K562 (cell line): ENCODE data around the gene TMPO. TPM values are rescaled to one million over a fixed set of nuclear protein-coding genes. Genes with fewer than 3 reads are reported as not detected.
A peak's percentile ranks its signal among the peaks of the same experiment; 100 is the strongest.

Experiments
- ADNP ChIP-seq: fragments of 200-800 bp; sonication (Bioruptor generic); IDR thresholded peaks from 2 replicates; pipeline ENCODE4 v1.6.1; 2016; ENCODE audit warnings: missing genetic modification characterization, missing compliant biosample characterization
- E4F1 ChIP-seq: fragments of 250-450 bp; sonication (Bioruptor Pico); IDR thresholded peaks from 2 replicates; pipeline ENCODE4 v1.5.0; 2021; ENCODE audit warnings: mild to moderate bottlenecking, borderline replicate concordance
- EP300 ChIP-seq: IDR thresholded peaks from 2 replicates; pipeline ENCODE4 v1.6.1; 2012; ENCODE audit warnings: low read length, improper control_type of control experiment
- ERF ChIP-seq: fragments of 450-650 bp; formaldehyde crosslinking; IDR thresholded peaks from 2 replicates; pipeline ENCODE4 v1.4.0; 2020; ENCODE audit warnings: mild to moderate bottlenecking, mixed read lengths
- ETS2 ChIP-seq: IDR thresholded peaks from 2 replicates; pipeline ENCODE4 v1.6.1; 2016; ENCODE audit warnings: borderline replicate concordance, missing genetic modification characterization, mild to moderate bottlenecking, moderate library complexity, missing compliant biosample characterization; ENCODE audit not compliant: poor library complexity, severe bottlenecking
- HBP1 ChIP-seq: fragments of 450-650 bp; formaldehyde crosslinking; IDR thresholded peaks from 2 replicates; pipeline ENCODE4 v1.4.0; 2022; ENCODE audit warnings: missing genetic modification characterization
- HMG20A ChIP-seq: fragments of 450-650 bp; formaldehyde crosslinking; conservative IDR thresholded peaks from 2 replicates; pipeline ENCODE4 v1.4.0; 2020; ENCODE audit warnings: mild to moderate bottlenecking, mixed read lengths
- HNRNPH1 ChIP-seq: fragments of 200-400 bp; formaldehyde crosslinking; optimal IDR thresholded peaks from 2 replicates; pipeline ENCODE3; 2017; ENCODE audit warnings: low read depth, mild to moderate bottlenecking, low read length, moderate library complexity
- NFYB ChIP-seq: IDR thresholded peaks from 2 replicates; pipeline ENCODE4 v1.6.1; 2011; ENCODE audit warnings: mild to moderate bottlenecking, moderate library complexity; ENCODE audit not compliant: insufficient read length; ENCODE audit errors: extremely low read depth
- NR1H2 ChIP-seq: sonication (generic); formaldehyde crosslinking; IDR thresholded peaks from 2 replicates; pipeline ENCODE4 v1.4.0; 2020; ENCODE audit warnings: mild to moderate bottlenecking, missing genetic modification reagents
- RHOXF2B ChIP-seq: fragments of 250-450 bp; sonication (Bioruptor Pico); conservative IDR thresholded peaks from 2 replicates; pipeline ENCODE4 v1.5.1; 2021
- RNF2 ChIP-seq: sonication (generic); IDR thresholded peaks from 2 replicates; pipeline ENCODE4 v1.6.1; 2016
- SIN3A ChIP-seq, 2 experiments: fragments of 150-350 bp in 1 of 2; IDR thresholded peaks; 2 replicates each; pipeline ENCODE4 v1.6.1; 2011 to 2016; ENCODE audit warnings: borderline replicate concordance in 2 of 2, low read depth in 2 of 2, low read length in 2 of 2, mild to moderate bottlenecking in 2 of 2, moderate library complexity in 2 of 2; ENCODE audit not compliant: control insufficient read depth in 1 of 2
- TAL1 ChIP-seq: fragments of 450-650 bp; IDR thresholded peaks from 2 replicates; pipeline ENCODE4 v1.6.1; 2016; ENCODE audit warnings: mild to moderate bottlenecking
- TBP ChIP-seq: optimal IDR thresholded peaks from 2 replicates; pipeline ENCODE3; 2011; ENCODE audit warnings: low read depth, low read length, improper control_type of control experiment
- XRCC3 ChIP-seq: fragments of 450-650 bp; IDR thresholded peaks from 2 replicates; pipeline ENCODE4 v1.6.1; 2017; ENCODE audit warnings: mild to moderate bottlenecking, moderate library complexity
- ZNF197 ChIP-seq: fragments of 200-800 bp; sonication (Bioruptor generic); IDR thresholded peaks from 2 replicates; pipeline ENCODE4 v1.6.1; 2016; ENCODE audit warnings: low read depth, missing genetic modification characterization, missing compliant biosample characterization
- ZNF232 ChIP-seq: sonication (generic); formaldehyde crosslinking; IDR thresholded peaks from 2 replicates; pipeline ENCODE4 v1.8.0; 2022; ENCODE audit warnings: mild to moderate bottlenecking, missing genetic modification reagents
- ZNF586 ChIP-seq: fragments of 450-650 bp; formaldehyde crosslinking; conservative IDR thresholded peaks from 2 replicates; pipeline ENCODE4 v1.4.0; 2020; ENCODE audit warnings: mild to moderate bottlenecking, moderate library complexity
- ZNF644 ChIP-seq: fragments of 200-800 bp; sonication (Bioruptor generic); IDR thresholded peaks from 2 replicates; pipeline ENCODE4 v1.6.1; 2016; ENCODE audit warnings: low read depth, missing genetic modification characterization, missing compliant biosample characterization
- polyA plus RNA-seq, 8 experiments: library from polyadenylated mRNA; depleted of rRNA in 4 of 8; stranded (reverse) in 5 of 8; unstranded in 3 of 8; fragments of >200 nt; fragmentation: Nextera tagmentation in 2 of 8; fragmentation: Illumina TruSeq in 1 of 8; extraction: Ambion mirVana in 2 of 8; extraction: Trizol in 1 of 8; gene quantifications; 2 replicates each; pipeline versions ENCODE4 v1.2.1 to v1.2.3, GENCODE V29; 2011 to 2014; ENCODE audit warnings: inconsistent platforms in 1 of 8, missing spikeins in 1 of 8
- total RNA-seq, 7 experiments: library from RNA; depleted of rRNA in 6 of 7; stranded (reverse); fragments of >200 nt in 6 of 7; fragmentation: Illumina TruSeq in 2 of 7; extraction: Trizol in 2 of 7; gene quantifications; 2 replicates each; pipeline versions ENCODE4 v1.2.1 to v1.2.3, GENCODE V29; 2011 to 2021; ENCODE audit warnings: low replicate concordance in 1 of 7
- TF ChIP-seq, protein P1 (sequence below): fragments of 450-650 bp; IDR thresholded peaks from 2 replicates; pipeline ENCODE4 v1.6.1; 2018; ENCODE audit not compliant: partially characterized antibody

TMPO gene
- total and polyA plus RNA-seq, 9 of the 15 experiments (the other 6 are each of a cell fraction or from before 2014, with no cell fraction given), result 62.1 to 263 (median 182) TPM

- TF ChIP-seq HBP1 (CRISPR knock-in tag), result no peak
- 0 out of 2 replicates have a peak, but pooled peaks have one; percentile 9 for TF ChIP-seq ERF
- TF ChIP-seq TAL1, result no peak; the same call in 1 of the 2 replicates
- peak; percentile 40 for TF ChIP-seq NFYB
- TF ChIP-seq E4F1, result no peak
- TF ChIP-seq ZNF232 (CRISPR knock-in tag), result no peak
- TF ChIP-seq, protein P1, sequence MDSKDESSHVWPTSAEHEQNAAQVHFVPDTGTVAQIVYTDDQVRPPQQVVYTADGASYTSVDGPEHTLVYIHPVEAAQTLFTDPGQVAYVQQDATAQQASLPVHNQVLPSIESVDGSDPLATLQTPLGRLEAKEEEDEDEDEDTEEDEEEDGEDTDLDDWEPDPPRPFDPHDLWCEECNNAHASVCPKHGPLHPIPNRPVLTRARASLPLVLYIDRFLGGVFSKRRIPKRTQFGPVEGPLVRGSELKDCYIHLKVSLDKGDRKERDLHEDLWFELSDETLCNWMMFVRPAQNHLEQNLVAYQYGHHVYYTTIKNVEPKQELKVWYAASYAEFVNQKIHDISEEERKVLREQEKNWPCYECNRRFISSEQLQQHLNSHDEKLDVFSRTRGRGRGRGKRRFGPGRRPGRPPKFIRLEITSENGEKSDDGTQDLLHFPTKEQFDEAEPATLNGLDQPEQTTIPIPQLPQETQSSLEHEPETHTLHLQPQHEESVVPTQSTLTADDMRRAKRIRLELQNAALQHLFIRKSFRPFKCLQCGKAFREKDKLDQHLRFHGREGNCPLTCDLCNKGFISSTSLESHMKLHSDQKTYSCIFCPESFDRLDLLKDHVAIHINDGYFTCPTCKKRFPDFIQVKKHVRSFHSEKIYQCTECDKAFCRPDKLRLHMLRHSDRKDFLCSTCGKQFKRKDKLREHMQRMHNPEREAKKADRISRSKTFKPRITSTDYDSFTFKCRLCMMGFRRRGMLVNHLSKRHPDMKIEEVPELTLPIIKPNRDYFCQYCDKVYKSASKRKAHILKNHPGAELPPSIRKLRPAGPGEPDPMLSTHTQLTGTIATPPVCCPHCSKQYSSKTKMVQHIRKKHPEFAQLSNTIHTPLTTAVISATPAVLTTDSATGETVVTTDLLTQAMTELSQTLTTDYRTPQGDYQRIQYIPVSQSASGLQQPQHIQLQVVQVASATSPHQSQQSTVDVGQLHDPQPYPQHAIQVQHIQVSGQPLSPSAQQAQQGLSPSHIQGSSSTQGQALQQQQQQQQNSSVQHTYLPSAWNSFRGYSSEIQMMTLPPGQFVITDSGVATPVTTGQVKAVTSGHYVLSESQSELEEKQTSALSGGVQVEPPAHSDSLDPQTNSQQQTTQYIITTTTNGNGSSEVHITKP, result no peak
- TF ChIP-seq TBP, result peak; percentile 89
- no peak for TF ChIP-seq XRCC3
- TF ChIP-seq ADNP (tag), result peak; percentile 95
- no peak for TF ChIP-seq NR1H2 (CRISPR knock-in tag)
- no peak for TF ChIP-seq HNRNPH1
- no peak for TF ChIP-seq ETS2 (tag)
- TF ChIP-seq ZNF197 (CRISPR knock-in tag), result peak; percentile 76; the same call in 1 of the 2 replicates
- TF ChIP-seq HMG20A, result no peak
- TF ChIP-seq ZNF586 (CRISPR knock-in tag), result no peak
- TF ChIP-seq EP300, result peak; percentile 75
- TF ChIP-seq SIN3A (IDR thresholded peaks at IDR 0.05; ENCODE audit: borderline replicate concordance in 2 of 2, control insufficient read depth in 1 of 2, low read depth in 2 of 2, low read length in 2 of 2), result no peak
- no peak; the same call in 1 of the 2 replicates for TF ChIP-seq RNF2
- TF ChIP-seq RHOXF2B (CRISPR knock-in tag), result no peak
- TF ChIP-seq ZNF644 (tag), result peak; percentile 52; the same call in 1 of the 2 replicates
These were observed 902 bp downstream of the TMPO start (continued) for GRCh38 chr12:98516111-98516873.
